SH-SY5Y (cell line): ENCODE data around the gene TPI1.

Source experiments
- GATA2 ChIP-seq: IDR thresholded peaks from 2 replicates; pipeline ENCODE4 v1.6.1; 2011; ENCODE audit warnings: mild to moderate bottlenecking, low read depth, low read length
- GATA3 ChIP-seq: IDR thresholded peaks from 2 replicates; pipeline ENCODE4 v1.6.1; 2011; ENCODE audit warnings: low read depth, mild to moderate bottlenecking, low read length, moderate library complexity

GRCh38 chr12:6883252-6883651, 15.9 kb downstream of the TPI1 start:
- TF ChIP-seq GATA2 = no peak
- no peak for TF ChIP-seq GATA3
